ENCODE measurements around the gene PLXNA3. TPM values are rescaled to one million over a fixed set of nuclear protein-coding genes. Genes with fewer than 3 reads are reported as not detected.

The PLXNA3 gene
- polyA plus RNA-seq, 1 of the 3 experiments (the other 2 are of a cell fraction): 33.2 TPM

DNA sequence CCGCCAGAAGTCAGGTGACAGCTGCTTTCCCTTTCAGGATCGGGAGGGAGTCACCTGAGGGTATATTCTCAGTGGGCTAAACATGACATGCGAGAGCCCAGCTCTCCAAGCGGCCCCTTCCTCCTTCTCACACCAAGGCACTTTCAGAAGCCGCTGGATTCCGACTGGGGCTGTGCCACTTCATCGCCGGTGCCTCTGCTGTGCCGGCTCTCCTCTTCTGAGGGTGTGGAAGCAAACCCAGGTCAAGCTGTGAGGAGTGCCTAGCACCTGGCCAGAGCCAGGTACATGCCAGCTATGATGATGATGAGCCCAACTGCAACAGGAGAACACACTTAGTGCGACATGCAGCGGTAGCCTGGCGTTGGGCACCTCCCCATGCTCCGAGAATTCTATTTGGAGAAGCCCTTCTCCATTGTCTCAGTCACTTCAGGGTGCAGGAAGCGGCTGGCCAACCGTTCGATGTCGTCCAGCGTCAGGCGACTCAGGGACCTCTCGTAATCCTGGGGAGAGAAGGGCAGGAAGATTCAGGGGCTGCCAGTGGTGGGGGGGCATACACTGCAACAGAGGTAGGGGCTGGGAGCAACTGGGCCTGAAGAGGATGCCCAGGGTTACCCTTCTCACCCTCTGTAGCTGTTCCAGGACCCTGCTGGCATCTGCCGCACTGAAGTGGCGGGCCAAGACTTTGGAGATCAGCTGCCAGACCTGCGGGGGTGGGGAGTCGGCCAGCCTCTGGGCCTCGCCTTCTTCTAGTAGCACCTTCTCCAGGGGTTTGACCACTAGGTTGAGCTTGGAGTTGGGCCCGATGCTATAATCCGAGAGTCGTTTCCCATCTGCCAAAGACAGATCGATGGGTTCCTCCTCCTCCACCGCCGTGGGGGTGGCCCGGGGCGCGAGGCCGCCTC, 27.3 kb downstream of the PLXNA3 start:
- Histone ChIP-seq H3K9me2 (no peaks in the 10 kb centered on the region), H3K27me3 (ENCODE audit: insufficient read depth) (0 out of 2 replicates have a peak, but pooled peaks cover 11% of the 10 kb centered on the region), H3K27ac (ENCODE audit: low read depth in 2 of 2, low read length in 1 of 2) (peak overlapping the region; percentile 20 to 77; a peak in 1 of 4 replicates), H3K9me3 (no peaks in the 10 kb centered on the region), H3K79me2 (ENCODE audit: insufficient read depth) (peaks cover 19% of the 10 kb centered on the region; the same call in 1 of the 2 replicates), H3K4me1 (ENCODE audit: control insufficient read depth in 1 of 2, insufficient read depth in 2 of 2, low read depth in 1 of 2, low read length in 1 of 2) (peaks cover 0 to 17% of the 10 kb centered on the region in 2 experiments; a peak in 1 of 4 replicates), H4K20me1 (ENCODE audit: insufficient read depth) (no peaks in the 10 kb centered on the region), H3K9ac (peak overlapping the region; percentile 49; the same call in 1 of the 2 replicates), H2AFZ (ENCODE audit: low read depth) (no peak overlapping the region), H3F3A (replicated peaks; ENCODE audit: insufficient read depth) (no peaks in the 10 kb centered on the region), H3K4me2 (peak overlapping the region; percentile 80), H3K36me3 (replicated peaks in 1 of 2; ENCODE audit: control insufficient read depth in 1 of 2, insufficient read depth in 2 of 2, low read length in 1 of 2) (peaks cover 0 to 14% of the 10 kb centered on the region in 2 experiments), H3K4me3 (ENCODE audit: low read depth in 2 of 2, low read length in 1 of 2) (peak overlapping the region; percentile 56 to 63)
- no peak for DNase-seq
- WGBS (ENCODE audit: low lambda C conversion rate): 57% methylated on average over 18 of the region's 35 CpGs
- ChIA-PET POLR2A (interaction anchor here (1.5 to 2.4 kb wide), 3 partner anchors 26 to 88 kb away, joined by 5 to 8 read pairs (median 7); partner anchors contain the start of gene RPL10), CTCF (interaction anchor here (1.1 kb wide), 1 partner anchor 86 kb away, joined by 3 read pairs; no protein-coding TSS in a partner anchor)
- TF ChIP-seq SMC3 (IDR thresholded peaks at IDR 0.05; ENCODE audit: low read depth, low read length) (no peak), EP300 (IDR thresholded peaks at IDR 0.05; ENCODE audit: borderline replicate concordance in 1 of 2, low read depth in 1 of 2, low read length in 1 of 2) (no peak), FOXJ3 (CRISPR knock-in tag; IDR thresholded peaks at IDR 0.05) (no peak), MXI1 (IDR thresholded peaks at IDR 0.05; ENCODE audit: low read depth, low read length) (no peak), RXRA (IDR thresholded peaks at IDR 0.05; ENCODE audit: borderline replicate concordance, low read depth) (no peak)
- TF ChIP-seq, protein P1, sequence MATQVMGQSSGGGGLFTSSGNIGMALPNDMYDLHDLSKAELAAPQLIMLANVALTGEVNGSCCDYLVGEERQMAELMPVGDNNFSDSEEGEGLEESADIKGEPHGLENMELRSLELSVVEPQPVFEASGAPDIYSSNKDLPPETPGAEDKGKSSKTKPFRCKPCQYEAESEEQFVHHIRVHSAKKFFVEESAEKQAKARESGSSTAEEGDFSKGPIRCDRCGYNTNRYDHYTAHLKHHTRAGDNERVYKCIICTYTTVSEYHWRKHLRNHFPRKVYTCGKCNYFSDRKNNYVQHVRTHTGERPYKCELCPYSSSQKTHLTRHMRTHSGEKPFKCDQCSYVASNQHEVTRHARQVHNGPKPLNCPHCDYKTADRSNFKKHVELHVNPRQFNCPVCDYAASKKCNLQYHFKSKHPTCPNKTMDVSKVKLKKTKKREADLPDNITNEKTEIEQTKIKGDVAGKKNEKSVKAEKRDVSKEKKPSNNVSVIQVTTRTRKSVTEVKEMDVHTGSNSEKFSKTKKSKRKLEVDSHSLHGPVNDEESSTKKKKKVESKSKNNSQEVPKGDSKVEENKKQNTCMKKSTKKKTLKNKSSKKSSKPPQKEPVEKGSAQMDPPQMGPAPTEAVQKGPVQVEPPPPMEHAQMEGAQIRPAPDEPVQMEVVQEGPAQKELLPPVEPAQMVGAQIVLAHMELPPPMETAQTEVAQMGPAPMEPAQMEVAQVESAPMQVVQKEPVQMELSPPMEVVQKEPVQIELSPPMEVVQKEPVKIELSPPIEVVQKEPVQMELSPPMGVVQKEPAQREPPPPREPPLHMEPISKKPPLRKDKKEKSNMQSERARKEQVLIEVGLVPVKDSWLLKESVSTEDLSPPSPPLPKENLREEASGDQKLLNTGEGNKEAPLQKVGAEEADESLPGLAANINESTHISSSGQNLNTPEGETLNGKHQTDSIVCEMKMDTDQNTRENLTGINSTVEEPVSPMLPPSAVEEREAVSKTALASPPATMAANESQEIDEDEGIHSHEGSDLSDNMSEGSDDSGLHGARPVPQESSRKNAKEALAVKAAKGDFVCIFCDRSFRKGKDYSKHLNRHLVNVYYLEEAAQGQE (IDR thresholded peaks at IDR 0.05; ENCODE audit: low read depth, low read length): no peak

GRCh38 chrX:154486052-154486395, 27.9 kb downstream of the PLXNA3 start:
- H3K4me2 ChIP-seq: peak overlapping the region; percentile 80
- TF ChIP-seq ELF1 (IDR thresholded peaks at IDR 0.05): no peak
- TF ChIP-seq, protein P2, sequence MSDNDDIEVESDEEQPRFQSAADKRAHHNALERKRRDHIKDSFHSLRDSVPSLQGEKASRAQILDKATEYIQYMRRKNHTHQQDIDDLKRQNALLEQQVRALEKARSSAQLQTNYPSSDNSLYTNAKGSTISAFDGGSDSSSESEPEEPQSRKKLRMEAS (IDR thresholded peaks at IDR 0.05; ENCODE audit: low read depth): 0 out of 2 replicates have a peak, but pooled peaks have one; percentile 28
- POLR2A ChIA-PET: interaction anchor here (1.5 to 2.4 kb wide), 3 partner anchors 27 to 88 kb away, joined by 5 to 8 read pairs (median 7); partner anchors contain the start of gene RPL10
- 0 out of 2 replicates have a peak, but pooled peaks cover 10% of the 10 kb centered on the region for H3K27me3 ChIP-seq (ENCODE audit: insufficient read depth)
- no peaks in the 10 kb centered on the region for H3K9me2 ChIP-seq
- H3K27ac ChIP-seq (ENCODE audit: low read depth in 2 of 2, low read length in 1 of 2): peak overlapping the region; percentile 20 to 77; a peak in 2 of 4 replicates
- H2AFZ ChIP-seq (ENCODE audit: low read depth): no peak overlapping the region
- H3K79me2 ChIP-seq (ENCODE audit: insufficient read depth): peaks cover 19% of the 10 kb centered on the region; the same call in 1 of the 2 replicates
- CTCF ChIA-PET: interaction anchor here (1.1 to 1.2 kb wide), 2 partner anchors 49 to 87 kb away, joined by 3 to 4 read pairs; no protein-coding TSS in a partner anchor
- H3K9me3 ChIP-seq: no peaks in the 10 kb centered on the region
- H3F3A ChIP-seq (replicated peaks; ENCODE audit: insufficient read depth): no peaks in the 10 kb centered on the region
- H4K20me1 ChIP-seq (ENCODE audit: insufficient read depth): no peaks in the 10 kb centered on the region
- DNase-seq: peak; percentile 56
- peak overlapping the region; percentile 49; the same call in 1 of the 2 replicates for H3K9ac ChIP-seq
- H3K4me1 ChIP-seq (ENCODE audit: control insufficient read depth in 1 of 2, insufficient read depth in 2 of 2, low read depth in 1 of 2, low read length in 1 of 2): peaks cover 0 to 17% of the 10 kb centered on the region in 2 experiments; a peak in 1 of 4 replicates
- 0% methylated on average over 3 of the region's 35 CpGs for WGBS (ENCODE audit: low lambda C conversion rate)
- H3K4me3 ChIP-seq (ENCODE audit: low read depth in 2 of 2, low read length in 1 of 2): peak overlapping the region; percentile 56 to 63
- H3K36me3 ChIP-seq (replicated peaks in 1 of 2; ENCODE audit: control insufficient read depth in 1 of 2, insufficient read depth in 2 of 2, low read length in 1 of 2): peaks cover 0 to 14% of the 10 kb centered on the region in 2 experiments

Measured in SK-N-SH (cell line).